Skin epidermis (tissue), 12 donors: ENCODE data around the gene DYNC2LI1.

Experiments
- H3K27ac ChIP-seq, 21 experiments: fragments of 200-600 bp; sonication (generic) in 11 of 21; one replicate each; pipeline ENCODE4 v1.5.0; 2020; ENCODE audit warnings: mild to moderate bottlenecking in 3 of 21, inconsistent platforms in 2 of 21, moderate library complexity in 2 of 21
- H3K4me3 ChIP-seq, 7 experiments: fragments of 200-600 bp; sonication (generic) in 2 of 7; one replicate each; pipeline ENCODE4 v1.5.0; 2020; ENCODE audit warnings: inconsistent platforms in 2 of 7, mild to moderate bottlenecking in 2 of 7, moderate library complexity in 1 of 7

The DYNC2LI1 gene

GRCh38 chr2:43759195-43759594, 14.6 kb upstream of the DYNC2LI1 start:
- H3K4me3 ChIP-seq, result no peak overlapping the region
- H3K27ac ChIP-seq, result peak overlapping the region in 12 of 21 experiments; percentile 6 to 73 (median 44)

- H3K27ac ChIP-seq, result no peak overlapping the region
- no peak overlapping the region for H3K4me3 ChIP-seq
Observed at GRCh38 chr2:43762286-43762685, 11.6 kb upstream of the DYNC2LI1 start.

- Histone ChIP-seq H3K4me3 (no peak overlapping the region), H3K27ac (no peak overlapping the region)
Observed at GRCh38 chr2:43763091-43763490, 10.7 kb upstream of the DYNC2LI1 start.

- no peak overlapping the region for H3K4me3 ChIP-seq
- H3K27ac ChIP-seq, result peak overlapping the region in 7 of 21 experiments; percentile 6 to 76 (median 60)
Observed at GRCh38 chr2:43764086-43764705, 9.6 kb upstream of the DYNC2LI1 start.

- peak overlapping the region in 2 of 21 experiments; percentile 47 to 76 for H3K27ac ChIP-seq
- no peak overlapping the region for H3K4me3 ChIP-seq
Observed at GRCh38 chr2:43766006-43766405, 7.8 kb upstream of the DYNC2LI1 start.

GRCh38 chr2:43774617-43775016, 778 bp downstream of the DYNC2LI1 start:
- Histone ChIP-seq H3K4me3 (peak overlapping the region; percentile 50 to 80 (median 65)), H3K27ac (peak overlapping the region in 20 of 21 experiments; percentile 20 to 92 (median 81))

GRCh38 chr2:43776324-43776723, 2.5 kb downstream of the DYNC2LI1 start:
- H3K27ac ChIP-seq, result no peak overlapping the region
- H3K4me3 ChIP-seq, result no peak overlapping the region

- Histone ChIP-seq H3K27ac (no peak overlapping the region), H3K4me3 (no peak overlapping the region)
Observed at GRCh38 chr2:43777306-43777926, 3.6 kb downstream of the DYNC2LI1 start.

GRCh38 chr2:43778233-43778632, 4.4 kb downstream of the DYNC2LI1 start:
- H3K27ac ChIP-seq, result no peak overlapping the region
- no peak overlapping the region for H3K4me3 ChIP-seq

- H3K4me3 ChIP-seq, result no peak overlapping the region
Observed at GRCh38 chr2:43787895-43788294, 14.1 kb downstream of the DYNC2LI1 start.

GRCh38 chr2:43788646-43789045, 14.8 kb downstream of the DYNC2LI1 start:
- Histone ChIP-seq H3K27ac (peak overlapping the region in 5 of 21 experiments; percentile 13 to 44 (median 29)), H3K4me3 (no peak overlapping the region)

More at GRCh38 chr2:43787895-43788294, 14.1 kb downstream of the DYNC2LI1 start:
- peak overlapping the region in 2 of 21 experiments; percentile 29 to 43 for H3K27ac ChIP-seq

- Histone ChIP-seq H3K27ac (peak overlapping the region in 4 of 21 experiments; percentile 11 to 74 (median 44)), H3K4me3 (no peak overlapping the region)
Observed at GRCh38 chr2:43790147-43790546, 16.3 kb downstream of the DYNC2LI1 start.

GRCh38 chr2:43791035-43791765, 17.4 kb downstream of the DYNC2LI1 start:
- H3K4me3 ChIP-seq, result no peak overlapping the region
- peak overlapping the region in 5 of 21 experiments; percentile 16 to 74 (median 31) for H3K27ac ChIP-seq

GRCh38 chr2:43792653-43793052, 18.8 kb downstream of the DYNC2LI1 start:
- Histone ChIP-seq H3K4me3 (no peak overlapping the region), H3K27ac (no peak overlapping the region)

- Histone ChIP-seq H3K27ac (no peak overlapping the region), H3K4me3 (no peak overlapping the region)
Observed at GRCh38 chr2:43794956-43795355, 21.1 kb downstream of the DYNC2LI1 start.

GRCh38 chr2:43796206-43796605, 22.4 kb downstream of the DYNC2LI1 start:
- H3K27ac ChIP-seq, result no peak overlapping the region
- H3K4me3 ChIP-seq, result no peak overlapping the region

GRCh38 chr2:43798300-43798699, 24.5 kb downstream of the DYNC2LI1 start:
- Histone ChIP-seq H3K4me3 (no peak overlapping the region), H3K27ac (no peak overlapping the region)

GRCh38 chr2:43800894-43801293, 27.1 kb downstream of the DYNC2LI1 start:
- no peak overlapping the region for H3K4me3 ChIP-seq
- H3K27ac ChIP-seq, result no peak overlapping the region

- Histone ChIP-seq H3K4me3 (no peak overlapping the region), H3K27ac (no peak overlapping the region)
Observed at GRCh38 chr2:43802135-43802534, 28.3 kb downstream of the DYNC2LI1 start.

- Histone ChIP-seq H3K27ac (no peak overlapping the region), H3K4me3 (no peak overlapping the region)
Observed at GRCh38 chr2:43803113-43803512, 29.3 kb downstream of the DYNC2LI1 start.

GRCh38 chr2:43806719-43807031, 32.8 kb downstream of the DYNC2LI1 start:
- Histone ChIP-seq H3K27ac (no peak overlapping the region), H3K4me3 (no peak overlapping the region)
